ENCODE results near the gene TBL1Y. TPM values are rescaled to one million over a fixed set of nuclear protein-coding genes. Genes with fewer than 3 reads are reported as not detected.

TBL1Y gene
- total and polyA plus RNA-seq, 4 experiments from 2014 or later = not detected

DNA sequence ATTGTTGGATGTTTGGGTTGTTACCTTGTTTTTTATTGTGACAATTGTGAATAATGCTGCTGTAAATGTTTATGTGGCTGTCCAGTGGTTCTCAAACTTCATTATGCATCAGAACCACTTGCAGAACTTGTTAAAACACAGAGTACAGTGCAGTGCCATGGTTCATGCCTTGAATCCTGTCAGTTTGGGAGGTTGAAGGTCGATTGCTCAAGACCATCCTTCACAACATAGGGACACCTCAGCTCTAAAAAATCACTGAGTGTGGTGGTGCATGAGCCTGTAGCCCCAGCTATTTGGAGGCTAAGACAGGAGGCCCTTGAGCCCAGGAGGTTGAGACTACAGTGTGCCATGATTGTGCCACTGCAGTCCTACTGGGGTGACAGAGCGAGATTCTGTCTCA lies 25.0 kb downstream of the TBL1Y start:
- no peak overlapping the region for H3K4me3 ChIP-seq (ENCODE audit: low read length in 2 of 2)
- no peaks in the 10 kb centered on the region for H3K36me3 ChIP-seq (ENCODE audit: insufficient read depth, low read length)
- H3K4me1 ChIP-seq (ENCODE audit: insufficient read depth, low read length) = no peaks in the 10 kb centered on the region
- Mint-ChIP-seq H3K9me3 (no peaks in the 10 kb centered on the region), H3K27me3 (peaks cover 0 to 1% of the 10 kb centered on the region in 2 donors), H3K27ac (no peak overlapping the region), H3K36me3 (no peaks in the 10 kb centered on the region), H3K4me3 (no peak overlapping the region), H3K4me1 (no peaks in the 10 kb centered on the region)
- no peak for DNase-seq
- ChIA-PET CTCF (ENCODE audit: partially characterized antibody) (no interaction called here), POLR2A (ENCODE audit: partially characterized antibody) (no interaction called here)
- no peaks in the 10 kb centered on the region for H3K27me3 ChIP-seq (ENCODE audit: insufficient read depth, low read length)
- H3K27ac ChIP-seq (ENCODE audit: low read depth, low read length) = no peak overlapping the region
- no peaks in the 10 kb centered on the region for H3K9me3 ChIP-seq (ENCODE audit: control insufficient read depth in 1 of 2, low read length in 2 of 2)
- intact Hi-C loops (cut with micrococcal nuclease) = no loop called here

DNA sequence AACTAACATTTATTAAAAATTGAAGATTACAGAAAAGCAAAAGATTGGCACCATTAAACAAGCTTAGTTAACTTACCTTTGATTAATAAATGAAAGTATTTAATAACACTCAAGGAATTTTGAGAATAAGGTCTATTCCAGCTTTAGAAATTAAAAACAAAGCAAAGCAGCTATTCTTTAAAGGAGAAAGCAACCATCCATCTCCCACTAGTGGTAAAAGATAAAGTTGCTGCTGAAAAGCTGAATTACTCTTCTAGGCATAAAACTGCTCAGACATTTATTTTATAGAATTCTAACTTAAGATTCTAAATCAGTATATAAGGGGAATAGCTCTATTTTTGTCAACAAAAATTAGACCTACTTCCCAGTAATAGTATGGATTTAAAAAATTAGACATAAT lies 37.2 kb downstream of the TBL1Y start:
- Mint-ChIP-seq H3K4me3 (no peak overlapping the region), H3K27ac (no peak overlapping the region), H3K4me1 (no peaks in the 10 kb centered on the region), H3K9me3 (no peaks in the 10 kb centered on the region), H3K27me3 (peaks cover 3 to 5% of the 10 kb centered on the region in 2 donors), H3K36me3 (no peaks in the 10 kb centered on the region)
- H3K4me3 ChIP-seq (ENCODE audit: low read length in 2 of 2) = no peak overlapping the region
- CTCF ChIA-PET (ENCODE audit: partially characterized antibody) = interaction anchor here (0.7 kb wide), 1 partner anchor 26 kb away, joined by 3 read pairs; no protein-coding TSS in a partner anchor
- no peaks in the 10 kb centered on the region for H3K27me3 ChIP-seq (ENCODE audit: insufficient read depth, low read length)
- no peaks in the 10 kb centered on the region for H3K36me3 ChIP-seq (ENCODE audit: insufficient read depth, low read length)
- no peak for DNase-seq
- H3K4me1 ChIP-seq (ENCODE audit: insufficient read depth, low read length) = no peaks in the 10 kb centered on the region
- H3K27ac ChIP-seq (ENCODE audit: low read depth, low read length) = no peak overlapping the region
- POLR2A ChIA-PET (ENCODE audit: partially characterized antibody) = no interaction called here
- intact Hi-C loops (cut with micrococcal nuclease) = no loop called here
- no peaks in the 10 kb centered on the region for H3K9me3 ChIP-seq (ENCODE audit: control insufficient read depth in 1 of 2, low read length in 2 of 2)

- Histone ChIP-seq H3K27me3 (ENCODE audit: insufficient read depth, low read length) (no peaks in the 10 kb centered on the region), H3K4me3 (ENCODE audit: low read length in 2 of 2) (no peak overlapping the region), H3K9me3 (ENCODE audit: control insufficient read depth in 1 of 2, low read length in 2 of 2) (no peaks in the 10 kb centered on the region), H3K36me3 (ENCODE audit: insufficient read depth, low read length) (no peaks in the 10 kb centered on the region), H3K27ac (ENCODE audit: low read depth, low read length) (no peak overlapping the region), H3K4me1 (ENCODE audit: insufficient read depth, low read length) (no peaks in the 10 kb centered on the region)
- H3K27me3 Mint-ChIP-seq = peaks cover 2 to 5% of the 10 kb centered on the region in 2 donors
- POLR2A ChIA-PET (ENCODE audit: partially characterized antibody) = no interaction called here
- no peak for DNase-seq
- intact Hi-C loops (cut with micrococcal nuclease) = no loop called here
- no peaks in the 10 kb centered on the region for H3K36me3 Mint-ChIP-seq
- H3K4me3 Mint-ChIP-seq = no peak overlapping the region
- H3K4me1 Mint-ChIP-seq = no peaks in the 10 kb centered on the region
- H3K27ac Mint-ChIP-seq = no peak overlapping the region
- CTCF ChIA-PET (ENCODE audit: partially characterized antibody) = interaction anchor here (0.7 kb wide), 2 partner anchors 27 to 716 kb away, joined by 3 to 5 read pairs; no protein-coding TSS in a partner anchor
- no peaks in the 10 kb centered on the region for H3K9me3 Mint-ChIP-seq
Measured at GRCh38 chrY:6948378-6948777, 37.9 kb downstream of the TBL1Y start.

DNA sequence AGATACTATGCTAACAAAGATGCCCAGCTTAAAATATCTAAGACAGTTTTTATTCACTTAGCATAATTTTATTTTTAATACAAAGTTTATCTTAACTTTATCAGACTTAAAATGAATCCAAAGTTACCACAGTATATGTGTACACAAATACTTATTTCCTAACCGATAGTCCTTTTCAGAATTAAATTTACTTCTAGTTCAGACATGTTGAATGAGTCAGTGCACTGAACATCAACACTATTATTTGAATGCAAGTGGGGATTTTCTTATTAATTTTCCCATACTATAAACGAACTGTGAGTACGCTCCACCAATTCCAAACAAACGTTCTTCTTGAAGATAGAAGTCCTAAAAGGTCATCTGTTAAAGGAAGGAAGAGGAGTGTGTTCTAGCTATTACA lies 39.5 kb downstream of the TBL1Y start:
- no peaks in the 10 kb centered on the region for H3K4me1 Mint-ChIP-seq
- H3K27ac Mint-ChIP-seq = no peak overlapping the region
- DNase-seq = no peak
- H3K36me3 ChIP-seq (ENCODE audit: insufficient read depth, low read length) = no peaks in the 10 kb centered on the region
- H3K27me3 Mint-ChIP-seq = peaks cover 2 to 5% of the 10 kb centered on the region in 2 donors
- no peak overlapping the region for H3K27ac ChIP-seq (ENCODE audit: low read depth, low read length)
- no peaks in the 10 kb centered on the region for H3K9me3 Mint-ChIP-seq
- H3K4me3 Mint-ChIP-seq = no peak overlapping the region
- no peak overlapping the region for H3K4me3 ChIP-seq (ENCODE audit: low read length in 2 of 2)
- no peaks in the 10 kb centered on the region for H3K27me3 ChIP-seq (ENCODE audit: insufficient read depth, low read length)
- ChIA-PET CTCF (ENCODE audit: partially characterized antibody) (no interaction called here), POLR2A (ENCODE audit: partially characterized antibody) (no interaction called here)
- intact Hi-C loops (cut with micrococcal nuclease) = no loop called here
- no peaks in the 10 kb centered on the region for H3K9me3 ChIP-seq (ENCODE audit: control insufficient read depth in 1 of 2, low read length in 2 of 2)
- no peaks in the 10 kb centered on the region for H3K4me1 ChIP-seq (ENCODE audit: insufficient read depth, low read length)
- H3K36me3 Mint-ChIP-seq = no peaks in the 10 kb centered on the region

- no peak overlapping the region for H3K4me3 ChIP-seq (ENCODE audit: low read length in 2 of 2)
- H3K9me3 ChIP-seq (ENCODE audit: control insufficient read depth in 1 of 2, low read length in 2 of 2) = no peaks in the 10 kb centered on the region
- intact Hi-C loops (cut with micrococcal nuclease) = loop anchor here (1.0 to 2.0 kb wide), 3 partner anchors 121 to 910 kb away; no protein-coding TSS in a partner anchor
- Mint-ChIP-seq H3K27me3 (no peaks in the 10 kb centered on the region), H3K4me3 (no peak overlapping the region), H3K36me3 (no peaks in the 10 kb centered on the region), H3K4me1 (peaks cover 0 to 5% (median 0%) of the 10 kb centered on the region in 4 donors), H3K27ac (no peak overlapping the region), H3K9me3 (no peaks in the 10 kb centered on the region)
- ChIA-PET POLR2A (ENCODE audit: partially characterized antibody) (no interaction called here), CTCF (ENCODE audit: partially characterized antibody) (interaction anchor here (1.6 to 2.0 kb wide), 2 partner anchors 120 to 123 kb away, joined by 10 to 13 read pairs; no protein-coding TSS in a partner anchor)
- no peaks in the 10 kb centered on the region for H3K4me1 ChIP-seq (ENCODE audit: insufficient read depth, low read length)
- no peaks in the 10 kb centered on the region for H3K36me3 ChIP-seq (ENCODE audit: insufficient read depth, low read length)
- no peaks in the 10 kb centered on the region for H3K27me3 ChIP-seq (ENCODE audit: insufficient read depth, low read length)
- DNase-seq = peak in 1 of 5 donors; percentile 54
- no peak overlapping the region for H3K27ac ChIP-seq (ENCODE audit: low read depth, low read length)
Measured at GRCh38 chrY:6964732-6965131, 54.2 kb downstream of the TBL1Y start.

DNA sequence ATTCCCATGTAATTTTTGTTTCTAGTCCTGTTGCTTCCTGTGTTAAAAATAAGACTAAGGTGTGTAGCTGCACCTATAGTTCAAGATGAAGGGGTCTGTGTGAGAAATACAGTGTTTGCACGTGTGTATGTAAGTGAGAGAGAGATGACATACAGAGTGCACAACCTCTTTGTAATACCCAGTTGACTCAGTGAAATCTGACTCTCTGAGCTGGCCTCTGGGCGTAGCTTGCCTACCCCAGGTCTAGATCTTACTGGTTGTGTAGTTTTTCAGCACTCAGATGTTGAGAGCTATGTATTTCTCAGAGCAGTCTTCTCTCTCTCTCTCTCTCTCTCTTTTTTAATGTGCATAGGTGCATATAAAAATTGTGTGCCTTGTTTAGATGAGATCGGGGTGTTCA lies 56.0 kb downstream of the TBL1Y start:
- Histone ChIP-seq H3K9me3 (ENCODE audit: control insufficient read depth in 1 of 2, low read length in 2 of 2) (no peaks in the 10 kb centered on the region), H3K27me3 (ENCODE audit: insufficient read depth, low read length) (no peaks in the 10 kb centered on the region), H3K4me1 (ENCODE audit: insufficient read depth, low read length) (no peaks in the 10 kb centered on the region), H3K4me3 (ENCODE audit: low read length in 2 of 2) (no peak overlapping the region), H3K36me3 (ENCODE audit: insufficient read depth, low read length) (no peaks in the 10 kb centered on the region), H3K27ac (ENCODE audit: low read depth, low read length) (no peak overlapping the region)
- DNase-seq = no peak
- Mint-ChIP-seq H3K27ac (no peak overlapping the region), H3K36me3 (no peaks in the 10 kb centered on the region), H3K27me3 (no peaks in the 10 kb centered on the region), H3K4me3 (no peak overlapping the region), H3K4me1 (peaks cover 0 to 5% (median 0%) of the 10 kb centered on the region in 4 donors), H3K9me3 (no peaks in the 10 kb centered on the region)
- ChIA-PET CTCF (ENCODE audit: partially characterized antibody) (interaction anchor here (0.7 to 2.0 kb wide), 3 partner anchors 119 to 344 kb away, joined by 3 to 13 read pairs (median 4); no protein-coding TSS in a partner anchor), POLR2A (ENCODE audit: partially characterized antibody) (no interaction called here)
- intact Hi-C loops (cut with micrococcal nuclease) = no loop called here

GRCh38 chrY:6967736-6968135 lies 57.2 kb downstream of the TBL1Y start:
- Mint-ChIP-seq H3K4me3 (no peak overlapping the region), H3K9me3 (no peaks in the 10 kb centered on the region), H3K4me1 (peaks cover 0 to 5% (median 0%) of the 10 kb centered on the region in 4 donors), H3K36me3 (no peaks in the 10 kb centered on the region), H3K27me3 (no peaks in the 10 kb centered on the region), H3K27ac (no peak overlapping the region)
- H3K9me3 ChIP-seq (ENCODE audit: control insufficient read depth in 1 of 2, low read length in 2 of 2) = no peaks in the 10 kb centered on the region
- no peaks in the 10 kb centered on the region for H3K4me1 ChIP-seq (ENCODE audit: insufficient read depth, low read length)
- ChIA-PET CTCF (ENCODE audit: partially characterized antibody) (interaction anchor here (1.4 kb wide), 1 partner anchor 117 kb away, joined by 4 read pairs; no protein-coding TSS in a partner anchor), POLR2A (ENCODE audit: partially characterized antibody) (no interaction called here)
- no peaks in the 10 kb centered on the region for H3K36me3 ChIP-seq (ENCODE audit: insufficient read depth, low read length)
- H3K4me3 ChIP-seq (ENCODE audit: low read length in 2 of 2) = no peak overlapping the region
- H3K27ac ChIP-seq (ENCODE audit: low read depth, low read length) = no peak overlapping the region
- intact Hi-C loops (cut with micrococcal nuclease) = no loop called here
- no peak for DNase-seq
- no peaks in the 10 kb centered on the region for H3K27me3 ChIP-seq (ENCODE audit: insufficient read depth, low read length)

GRCh38 chrY:6968191-6968590 lies 57.7 kb downstream of the TBL1Y start:
- CTCF ChIA-PET (ENCODE audit: partially characterized antibody) = no interaction called here
- no peaks in the 10 kb centered on the region for H3K9me3 Mint-ChIP-seq

More at GRCh38 chrY:6968191-6968590, 57.7 kb downstream of the TBL1Y start:
- Histone ChIP-seq H3K9me3 (ENCODE audit: control insufficient read depth in 1 of 2, low read length in 2 of 2) (no peaks in the 10 kb centered on the region), H3K36me3 (ENCODE audit: insufficient read depth, low read length) (no peaks in the 10 kb centered on the region), H3K4me1 (ENCODE audit: insufficient read depth, low read length) (no peaks in the 10 kb centered on the region), H3K27ac (ENCODE audit: low read depth, low read length) (no peak overlapping the region), H3K4me3 (ENCODE audit: low read length in 2 of 2) (no peak overlapping the region), H3K27me3 (ENCODE audit: insufficient read depth, low read length) (no peaks in the 10 kb centered on the region)
- DNase-seq = no peak
- Mint-ChIP-seq H3K4me1 (peaks cover 0 to 5% (median 0%) of the 10 kb centered on the region in 4 donors), H3K27me3 (no peaks in the 10 kb centered on the region), H3K36me3 (no peaks in the 10 kb centered on the region), H3K4me3 (no peak overlapping the region), H3K27ac (no peak overlapping the region)
- POLR2A ChIA-PET (ENCODE audit: partially characterized antibody) = no interaction called here
- intact Hi-C loops (cut with micrococcal nuclease) = no loop called here
